Measurements from ENCODE around the gene RAB40C.

RAB40C gene

GRCh38 chr16:575354-576196 lies 14.3 kb upstream of the RAB40C start:
- DNase-seq: no peak

DNA sequence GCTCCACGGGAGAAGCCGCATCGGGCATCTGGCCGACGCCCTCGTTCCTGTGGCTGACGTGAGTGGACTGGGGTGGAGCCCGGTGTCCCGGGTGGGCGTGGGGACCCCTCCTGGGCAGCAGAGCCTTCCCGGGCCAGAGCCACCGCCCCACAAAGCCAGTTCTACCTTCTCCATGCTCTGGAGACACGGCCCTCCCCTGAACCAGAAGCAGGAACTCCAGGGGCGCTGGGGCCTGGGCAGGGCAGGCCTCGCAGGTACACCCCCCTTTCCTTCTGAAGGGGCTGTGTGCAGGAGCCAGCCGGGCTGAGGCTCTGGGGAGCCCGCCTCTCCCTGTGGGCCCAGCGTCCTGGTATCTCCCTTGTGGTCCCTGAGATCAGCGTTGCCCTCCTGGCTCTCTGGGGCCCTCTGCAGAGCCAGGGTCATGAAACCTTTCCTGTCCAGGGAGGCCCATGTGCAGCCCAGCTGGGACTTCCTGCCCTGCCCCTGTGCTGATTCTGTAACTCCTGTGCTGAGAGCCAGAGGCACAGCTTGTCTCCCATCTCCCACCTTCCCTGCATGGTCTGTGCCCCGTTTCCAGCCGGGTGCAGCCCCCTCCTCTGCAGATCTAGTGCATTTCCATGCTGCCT lies 13.6 kb upstream of the RAB40C start:
- no peak for DNase-seq

DNA sequence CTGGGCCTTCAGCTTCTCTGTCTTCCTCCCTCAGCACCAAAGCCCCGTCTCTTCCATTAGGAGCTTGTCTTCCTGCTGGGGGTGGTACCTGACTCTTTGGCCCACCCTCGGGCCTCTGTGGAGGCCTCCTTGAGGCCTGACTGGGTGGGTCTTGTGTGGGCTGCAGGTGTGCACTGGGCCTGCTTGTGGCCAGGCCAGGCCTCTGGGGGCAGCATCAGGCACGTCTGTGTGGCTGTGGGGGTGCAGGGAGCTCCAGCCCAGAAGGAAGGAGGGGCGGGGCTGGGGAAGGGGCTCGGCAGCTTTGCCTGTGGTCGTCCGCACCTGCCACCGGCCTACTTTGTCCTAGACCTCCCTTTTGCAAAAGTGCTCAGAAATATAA lies 13.1 kb upstream of the RAB40C start:
- DNase-seq: no peak

DNA sequence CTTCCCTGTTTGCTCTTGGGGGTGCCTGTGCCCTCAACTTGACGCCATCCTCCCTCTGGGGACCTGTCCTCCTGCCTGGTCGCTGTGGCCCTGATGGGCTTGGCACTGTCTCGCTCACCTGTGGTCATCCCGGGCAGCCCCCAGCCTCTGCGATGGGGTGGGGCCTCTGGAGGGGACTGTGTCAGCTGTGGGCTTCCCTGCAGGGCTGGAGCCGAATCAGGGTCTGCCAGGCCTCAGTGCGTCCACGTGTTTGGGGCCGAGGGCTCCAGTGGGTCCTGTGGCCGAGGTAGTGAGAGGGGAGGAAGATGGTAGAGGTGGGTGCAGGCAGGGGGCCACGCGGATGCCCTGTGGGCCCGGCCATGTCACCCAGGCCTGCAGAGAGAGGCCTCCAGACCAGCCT lies 12.1 kb upstream of the RAB40C start:
- no peak for DNase-seq

DNA sequence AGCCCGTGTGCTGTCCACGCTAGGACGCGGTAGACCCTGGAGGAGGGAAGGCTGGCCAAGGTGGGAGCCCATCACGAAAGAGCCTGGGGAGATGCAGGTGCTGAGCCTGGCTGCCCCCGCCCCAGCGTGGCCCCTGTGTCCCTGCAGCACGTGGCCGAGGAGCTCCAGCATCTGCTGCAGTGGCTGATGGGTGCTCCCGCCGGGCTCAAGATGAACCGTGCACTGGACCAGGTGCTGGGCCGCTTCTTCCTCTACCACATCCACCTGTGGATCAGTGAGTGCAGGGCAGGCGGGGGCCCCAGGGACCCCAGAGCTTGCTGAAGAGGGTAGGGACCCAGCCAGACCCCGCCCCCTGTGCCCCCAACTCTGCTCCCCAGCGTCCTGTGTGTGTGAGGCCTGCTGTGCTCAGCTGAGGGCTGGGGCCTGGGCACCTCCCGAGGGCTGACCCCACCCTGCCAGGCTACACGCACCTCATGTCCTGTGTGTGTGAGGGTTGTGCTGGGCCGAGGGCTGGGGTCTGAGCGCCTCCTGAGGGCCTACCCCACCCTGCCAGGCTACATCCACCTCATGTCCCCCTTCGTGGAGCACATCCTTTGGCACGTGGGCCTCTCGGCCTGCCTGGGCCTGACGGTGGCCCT lies 11.5 kb upstream of the RAB40C start:
- no peak for DNase-seq

- peak; percentile 73 for DNase-seq
Measured at GRCh38 chr16:578870-579405, 10.9 kb upstream of the RAB40C start.

DNA sequence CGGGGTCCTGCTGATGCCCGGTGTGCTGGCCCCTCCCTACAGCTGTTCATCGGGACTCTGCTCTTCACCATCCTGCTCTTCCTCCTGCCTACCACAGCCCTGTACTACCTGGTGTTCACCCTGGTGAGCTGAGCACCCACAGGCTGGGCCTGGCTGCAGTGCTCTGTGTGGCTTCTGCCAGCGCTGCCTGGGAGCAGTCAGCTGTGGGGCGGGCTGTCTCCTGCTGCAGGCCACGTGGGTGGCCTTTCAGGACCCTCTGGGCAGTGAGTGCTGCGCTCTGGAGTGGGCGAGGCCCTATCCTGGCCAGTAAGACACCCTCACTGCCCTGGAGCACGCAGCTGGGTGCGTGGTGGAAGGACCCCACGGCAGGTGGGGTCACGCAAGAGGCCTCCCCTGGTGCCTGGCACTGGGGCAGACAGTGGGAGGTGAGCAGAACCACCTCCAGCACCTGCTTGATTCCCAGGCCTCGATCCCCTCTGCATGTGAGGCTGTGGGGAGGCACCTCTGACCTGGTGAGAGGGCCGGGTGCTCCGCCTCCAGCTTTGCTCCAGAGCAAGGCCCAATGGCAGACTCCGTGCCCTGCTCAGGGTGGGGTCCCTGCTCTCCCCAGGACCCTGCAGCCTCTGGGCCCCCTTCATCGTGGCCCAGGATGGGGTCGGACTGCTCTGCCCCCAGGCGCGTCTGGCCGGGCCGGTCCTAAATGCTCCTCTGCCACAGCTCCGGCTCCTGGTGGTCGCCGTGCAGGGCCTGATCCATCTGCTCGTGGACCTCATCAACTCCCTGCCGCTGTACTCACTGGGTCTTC lies 9.5 kb upstream of the RAB40C start:
- DNase-seq: no peak

DNA sequence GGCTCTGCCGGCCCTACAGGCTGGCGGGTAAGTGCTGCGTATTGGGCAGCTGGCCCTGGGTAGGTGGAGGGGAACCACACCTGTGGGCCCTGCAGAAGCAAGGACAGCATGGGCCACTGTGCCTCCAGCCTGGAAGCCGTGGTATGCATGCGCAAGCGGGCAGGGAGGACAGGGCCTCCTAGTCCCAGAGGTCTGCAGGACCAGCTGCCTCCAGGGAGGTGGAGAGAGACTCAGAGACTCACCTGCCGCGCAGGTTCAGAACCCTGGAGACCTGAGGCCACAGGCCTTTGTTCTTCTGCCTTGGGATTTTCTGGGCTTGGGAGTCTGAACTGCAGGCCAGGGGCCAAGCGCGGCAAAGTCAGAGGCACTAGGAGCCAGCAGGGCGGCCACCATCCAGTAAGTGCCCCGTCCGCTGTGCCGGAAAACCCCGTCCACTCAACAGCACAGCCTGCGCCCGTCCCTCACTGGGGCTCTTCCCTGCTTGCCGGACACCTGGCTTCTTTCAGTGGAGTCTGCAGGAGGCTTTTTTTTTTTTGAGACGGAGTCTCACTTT lies 8.8 kb upstream of the RAB40C start:
- no peak for DNase-seq

DNA sequence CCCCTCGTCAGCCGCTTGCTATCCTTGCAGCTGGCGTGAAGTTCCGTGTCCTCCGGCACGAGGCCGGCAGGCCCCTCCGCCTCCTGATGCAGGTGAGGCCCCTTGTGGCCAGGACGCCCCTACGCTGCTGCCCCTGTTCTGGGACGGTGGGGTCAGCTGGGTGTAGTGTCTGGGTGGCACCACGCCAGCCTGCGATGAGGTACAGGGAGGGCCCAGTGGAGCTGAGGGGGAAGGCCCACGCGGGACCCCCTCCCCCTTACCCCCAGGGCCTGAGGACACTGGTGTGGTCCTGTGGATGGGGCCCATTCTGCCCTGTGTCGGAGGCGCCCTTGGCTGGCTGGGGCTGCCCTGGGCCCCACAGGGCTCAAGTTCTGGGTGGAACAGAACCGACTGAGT lies 7.7 kb upstream of the RAB40C start:
- no peak for DNase-seq

GRCh38 chr16:582614-583331 lies 7.1 kb upstream of the RAB40C start:
- no peak for DNase-seq

- no peak for DNase-seq
Measured at GRCh38 chr16:583470-583814, 6.4 kb upstream of the RAB40C start.

GRCh38 chr16:583815-584591 lies 5.9 kb upstream of the RAB40C start:
- DNase-seq: no peak

DNA sequence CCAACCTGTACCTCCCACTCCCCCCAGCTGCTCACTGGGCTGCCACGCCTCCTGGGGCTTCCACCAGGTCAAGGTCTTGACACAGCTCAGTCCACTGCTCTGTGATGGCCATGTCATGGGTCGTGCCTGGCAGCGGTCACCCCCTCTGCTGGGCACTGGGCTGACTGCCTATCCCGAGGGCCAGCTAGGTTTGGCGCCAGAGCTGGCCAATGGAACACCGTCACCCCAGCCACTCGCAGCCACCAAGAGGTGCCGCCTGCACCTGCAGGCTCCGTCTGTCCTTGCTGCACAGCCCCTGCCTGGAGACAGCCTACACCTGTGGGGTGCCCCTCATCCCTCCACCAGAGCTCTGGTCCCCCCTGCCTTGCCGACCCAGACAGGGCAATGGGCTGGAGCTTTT lies 4.5 kb upstream of the RAB40C start:
- no peak for DNase-seq

GRCh38 chr16:586047-586644 lies 3.7 kb upstream of the RAB40C start:
- no peak for DNase-seq

DNA sequence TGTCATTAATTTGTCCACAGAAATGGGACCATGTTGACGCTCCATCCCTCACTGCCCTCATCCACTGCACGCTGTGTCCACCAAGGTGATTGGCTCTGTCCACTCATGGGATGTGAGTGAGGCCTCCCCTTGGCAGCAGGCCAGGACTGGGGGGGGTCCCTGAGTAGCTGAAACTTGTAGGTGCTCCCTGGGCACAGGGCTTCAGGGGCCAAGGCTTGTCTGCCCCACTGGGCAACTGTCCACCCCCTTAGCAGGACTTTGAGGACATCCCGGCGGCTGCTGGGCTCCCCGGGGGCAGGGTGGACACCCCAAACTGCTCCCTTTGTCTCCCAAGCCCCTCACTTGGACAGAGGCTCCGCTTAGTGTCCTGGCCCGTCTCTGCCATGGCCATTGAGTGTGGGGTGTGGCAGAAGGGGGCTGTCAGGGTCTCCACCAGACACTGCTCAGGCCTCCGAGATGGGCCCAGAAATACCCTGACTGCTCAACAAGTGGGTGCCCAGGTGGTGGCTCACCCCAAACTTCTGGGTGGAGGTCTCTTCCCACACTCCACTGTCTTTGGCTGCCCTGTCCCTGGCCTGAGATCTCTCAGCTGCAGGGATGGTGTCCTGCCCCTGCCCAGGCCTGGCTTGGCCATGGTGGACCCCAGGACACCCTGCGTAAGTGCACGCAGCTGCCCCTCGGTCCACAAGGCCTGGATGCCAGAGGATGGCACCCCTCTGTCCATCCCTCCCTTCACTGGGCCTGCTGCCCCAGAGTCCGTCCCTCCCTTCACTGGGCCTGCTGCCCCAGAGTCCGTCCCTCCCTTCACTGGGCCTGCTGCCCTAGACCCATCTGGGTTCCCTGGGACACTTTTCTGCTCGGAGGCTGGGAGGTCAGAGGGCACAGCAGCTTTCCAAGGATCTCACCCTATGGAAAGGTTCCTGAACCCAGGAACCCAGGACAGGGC lies 2.9 kb upstream of the RAB40C start:
- no peak for DNase-seq

DNA sequence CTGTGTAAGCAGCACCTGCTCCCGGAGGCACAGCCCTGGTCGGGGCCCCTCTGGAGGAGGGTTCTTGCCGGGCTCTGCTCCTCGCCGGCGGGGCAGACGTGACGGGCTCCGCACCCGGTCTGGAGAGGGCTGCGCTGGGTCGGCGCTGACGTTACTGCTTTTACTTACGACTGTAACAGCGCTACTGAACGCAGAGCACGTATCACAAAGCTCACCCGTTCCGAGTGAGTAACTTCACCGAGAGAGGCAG lies 1.3 kb upstream of the RAB40C start:
- DNase-seq: peak; percentile 68

DNA sequence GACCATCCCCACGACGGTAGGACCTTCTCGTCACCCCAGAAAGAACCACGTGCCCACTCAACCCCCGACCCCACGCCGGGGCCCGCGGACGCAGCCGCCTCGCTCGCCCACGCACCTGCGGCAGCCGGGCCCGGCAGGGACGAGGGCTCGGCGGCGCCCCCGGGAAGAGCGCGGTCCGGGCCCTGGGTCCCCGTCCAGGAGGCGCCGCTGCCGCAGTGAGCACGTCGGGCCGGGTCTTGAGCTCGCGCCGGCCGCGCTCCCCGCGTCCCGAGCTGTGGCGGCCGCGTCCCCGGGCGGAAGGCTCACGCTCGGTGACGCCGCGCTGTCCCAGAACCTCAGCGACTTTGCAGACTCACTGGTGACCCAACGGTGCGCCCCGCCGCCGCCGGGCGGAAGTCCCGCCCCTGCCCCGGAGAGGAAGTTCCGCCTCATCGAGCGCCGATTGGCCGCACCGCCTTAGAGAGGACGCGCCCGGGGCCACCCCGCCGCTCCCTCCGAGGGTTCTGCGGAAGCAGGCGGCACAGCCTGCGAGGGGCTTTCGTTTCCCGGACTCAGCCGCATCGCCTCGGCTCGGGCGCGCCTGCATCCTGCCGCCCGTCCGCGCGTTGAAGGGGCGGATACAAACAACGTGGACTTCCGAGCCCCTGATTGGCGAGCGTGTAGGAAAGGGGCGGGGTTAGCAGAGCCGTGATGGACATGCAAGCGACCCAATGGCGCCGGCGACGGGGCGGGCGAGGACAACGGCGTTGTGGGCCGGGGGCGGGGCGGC lies 793 bp upstream of the RAB40C start:
- peak; percentile 98 for DNase-seq

- DNase-seq: no peak
Measured at GRCh38 chr16:590188-590814, 435 bp downstream of the RAB40C start.

GRCh38 chr16:590815-591200 lies 942 bp downstream of the RAB40C start:
- DNase-seq: no peak

Data from CD4-positive, alpha-beta T cell treated with Interleukin-17A for 1 hour (primary cell).